HepG2 (cell line): ENCODE measurements around the gene JPH3. TPM values are rescaled to one million over a fixed set of nuclear protein-coding genes. Genes with fewer than 3 reads are reported as not detected.
A peak's percentile ranks its signal among the peaks of the same experiment; 100 is the strongest.

Source experiments
- ATAC-seq: fragments of 200-7000 bp; cut with Tn5 transposase; 3 replicates; pipeline ENCODE4 v1.9.1; 2020; ENCODE audit warnings: mild to moderate bottlenecking, moderate library complexity
- BruUV-seq: library from RNA; stranded (reverse); fragments of 400-500 nt; replicated peaks from 2 replicates; lab custom pipeline; 2021; lab: Mats Ljungman, UMichigan
- CTCF ChIA-PET: fragments of 300-600 bp; formaldehyde crosslinking; extraction: SDS; loops from one replicate; lab custom pipeline; 2021; ENCODE audit warnings: low total read pairs, inconsistent platforms, low intra/inter-chr PET ratio; lab: Yijun Ruan, JAX
- POLR2A ChIA-PET: fragments of 350-600 bp; sonication (Branson Sonifier 250); formaldehyde crosslinking; loops from one replicate; lab custom pipeline; 2020; ENCODE audit warnings: antibody characterized with exemption, inconsistent platforms; lab: Yijun Ruan, JAX
- DNase-seq: peaks from one replicate; pipeline ENCODE4 v3.0.0-alpha.2; 2015; ENCODE audit warnings: low spot score
- FAIRE-seq: peaks from 3 replicates; lab custom pipeline; 2011; peaks lifted over from hg19 to GRCh38; lab: Jason Lieb, UNC
- H2AFZ ChIP-seq: one replicate; pipeline ENCODE4 v1.6.1; 2011; ENCODE audit warnings: low read length, inconsistent platforms
- H3K27ac ChIP-seq: fragments of 300-600 bp; 3 replicates; pipeline ENCODE4 v1.8.0; 2011; ENCODE audit warnings: mixed run types, mild to moderate bottlenecking, mixed read lengths, low read length, inconsistent platforms; ENCODE audit not compliant: insufficient read depth; ENCODE audit errors: extremely low read length
- H3K27me3 ChIP-seq, 2 experiments: fragments of 200-600 bp in 1 of 2; 2 replicates in 1 of 2; 3 replicates in 1 of 2; pipeline versions ENCODE4 v1.6.0 to v1.8.0; 2011; ENCODE audit warnings: low read length in 2 of 2, mild to moderate bottlenecking in 2 of 2, moderate library complexity in 2 of 2, inconsistent platforms in 1 of 2; ENCODE audit not compliant: insufficient read depth in 2 of 2, control insufficient read depth in 1 of 2
- H3K36me3 ChIP-seq, 2 experiments: fragments of 200-600 bp in 1 of 2; replicated peaks in 1 of 2; 2 replicates in 1 of 2; 3 replicates in 1 of 2; pipeline versions ENCODE4 v1.5.1 to v1.8.0; 2011; ENCODE audit warnings: low read length in 2 of 2, inconsistent platforms in 1 of 2; ENCODE audit not compliant: insufficient read depth in 2 of 2, control insufficient read depth in 1 of 2
- H3K4me1 ChIP-seq: 2 replicates; pipeline ENCODE4 v1.5.1; 2012; ENCODE audit warnings: low read length, inconsistent platforms; ENCODE audit not compliant: insufficient read depth
- H3K4me2 ChIP-seq: 2 replicates; pipeline ENCODE4 v1.6.0; 2011; ENCODE audit warnings: low read depth, low read length, inconsistent platforms
- H3K4me3 ChIP-seq, 3 experiments: fragments of 200-600 bp in 1 of 3; sonication (generic), shearing (Covaris generic) in 1 of 3; replicated peaks in 1 of 3; 2 replicates each; pipeline ENCODE4 v1.5.1; 2011 to 2016; ENCODE audit warnings: low read length in 3 of 3, inconsistent platforms in 2 of 3, low read depth in 2 of 3, mild to moderate bottlenecking in 2 of 3, control low read depth in 1 of 3, mixed read lengths in 1 of 3; ENCODE audit not compliant: insufficient read depth in 1 of 3
- H3K79me2 ChIP-seq: one replicate; pipeline ENCODE4 v1.6.1; 2011; ENCODE audit warnings: low read length, inconsistent platforms; ENCODE audit not compliant: insufficient read depth
- H3K9ac ChIP-seq: 2 replicates; pipeline ENCODE4 v1.6.0; 2011; ENCODE audit warnings: mild to moderate bottlenecking, low read depth, low read length, inconsistent platforms; ENCODE audit not compliant: insufficient read depth
- H3K9me3 ChIP-seq: 2 replicates; pipeline ENCODE4 v1.5.1; 2012; ENCODE audit warnings: mild to moderate bottlenecking, low read length
- H4K20me1 ChIP-seq: 2 replicates; pipeline ENCODE4 v1.6.0; 2011; ENCODE audit warnings: inconsistent platforms, mild to moderate bottlenecking, low read length, moderate library complexity; ENCODE audit not compliant: insufficient read depth
- E2F2 ChIP-seq: sonication (generic); formaldehyde crosslinking; IDR thresholded peaks from 2 replicates; pipeline ENCODE4 v1.4.0; 2020; ENCODE audit warnings: missing genetic modification reagents, borderline replicate concordance
- EZH2 ChIP-seq: conservative IDR thresholded peaks from 2 replicates; pipeline ENCODE4 v1.6.1; 2012; ENCODE audit warnings: mild to moderate bottlenecking, low read depth, low read length, moderate library complexity
- KDM1A ChIP-seq: IDR thresholded peaks from 2 replicates; pipeline ENCODE4 v1.6.1; 2016; ENCODE audit warnings: missing compliant biosample characterization
- MTF1 ChIP-seq: sonication (generic); formaldehyde crosslinking; IDR thresholded peaks from 2 replicates; pipeline ENCODE4 v1.5.0; 2020; ENCODE audit warnings: missing genetic modification reagents
- PHF21A ChIP-seq: sonication (generic); formaldehyde crosslinking; IDR thresholded peaks from 2 replicates; pipeline ENCODE4 v1.5.0; 2020; ENCODE audit warnings: mild to moderate bottlenecking, missing genetic modification reagents
- POLR2AphosphoS2 ChIP-seq: IDR thresholded peaks from 2 replicates; pipeline ENCODE4 v1.6.1; 2011; ENCODE audit warnings: low read depth, low read length, improper control_type of control experiment
- RNF2 ChIP-seq: fragments of 450-650 bp; conservative IDR thresholded peaks from 2 replicates; pipeline ENCODE4 v1.6.1; 2016; ENCODE audit warnings: low read depth
- SRY ChIP-seq: sonication (generic); formaldehyde crosslinking; IDR thresholded peaks from 2 replicates; pipeline ENCODE4 v1.8.0; 2022; ENCODE audit warnings: mild to moderate bottlenecking, missing genetic modification reagents
- U2AF2 ChIP-seq: fragments of 200-400 bp; formaldehyde crosslinking; IDR thresholded peaks from 2 replicates; pipeline ENCODE4 v1.6.1; 2017; ENCODE audit warnings: low read depth, mild to moderate bottlenecking, low read length
- ZBTB34 ChIP-seq: sonication (generic); formaldehyde crosslinking; IDR thresholded peaks from 2 replicates; pipeline ENCODE4 v1.8.0; 2022; ENCODE audit warnings: mild to moderate bottlenecking, missing genetic modification reagents
- ZFP90 ChIP-seq: sonication (generic); formaldehyde crosslinking; IDR thresholded peaks from 2 replicates; pipeline ENCODE4 v1.8.0; 2022; ENCODE audit warnings: missing genetic modification reagents, mild to moderate bottlenecking, inconsistent platforms, borderline replicate concordance
- ZNF10 ChIP-seq: sonication (generic); formaldehyde crosslinking; IDR thresholded peaks from 2 replicates; pipeline ENCODE4 v1.4.0; 2020; ENCODE audit warnings: mild to moderate bottlenecking, low read depth, missing genetic modification reagents, borderline replicate concordance
- ZNF20 ChIP-seq: sonication (generic); formaldehyde crosslinking; IDR thresholded peaks from 2 replicates; pipeline ENCODE4 v1.4.0; 2020; ENCODE audit warnings: mild to moderate bottlenecking, moderate library complexity, missing genetic modification reagents
- ZNF317 ChIP-seq: sonication (generic); formaldehyde crosslinking; IDR thresholded peaks from 2 replicates; pipeline ENCODE4 v1.5.0; 2020; ENCODE audit warnings: mild to moderate bottlenecking, missing genetic modification reagents
- ZNF576 ChIP-seq: sonication (generic); formaldehyde crosslinking; IDR thresholded peaks from 2 replicates; pipeline ENCODE4 v1.4.0; 2020; ENCODE audit warnings: mild to moderate bottlenecking, missing genetic modification reagents
- ZNF615 ChIP-seq: sonication (generic); formaldehyde crosslinking; IDR thresholded peaks from 2 replicates; pipeline ENCODE4 v1.5.0; 2020; ENCODE audit warnings: mild to moderate bottlenecking, missing genetic modification reagents, borderline replicate concordance
- ZNF691 ChIP-seq: sonication (generic); formaldehyde crosslinking; IDR thresholded peaks from 2 replicates; pipeline ENCODE4 v1.4.0; 2020; ENCODE audit warnings: missing genetic modification reagents, low read depth, mild to moderate bottlenecking, borderline replicate concordance
- ZNF777 ChIP-seq: sonication (generic); formaldehyde crosslinking; IDR thresholded peaks from 2 replicates; pipeline ENCODE4 v1.4.0; 2020; ENCODE audit warnings: missing genetic modification reagents
- ZXDC ChIP-seq: sonication (generic); formaldehyde crosslinking; IDR thresholded peaks from 2 replicates; pipeline ENCODE4 v1.5.0; 2020; ENCODE audit warnings: mild to moderate bottlenecking, missing genetic modification reagents
- WGBS: methylation state at CpG from one replicate; pipeline ENCODE4 v1.1.6; 2017; ENCODE audit warnings: low lambda C conversion rate; 5-methylcytosine and 5-hydroxymethylcytosine counted together
- in situ Hi-C: cut with HindIII; loops from 2 replicates; pipeline ENCODE4 v1.10.0; 2017; ENCODE audit warnings: low pct_unique_long_range_greater_than_20kb; ENCODE audit not compliant: extremely low pct_ligation_motif_present
- intact Hi-C: fragments of 100-400 bp; cut with micrococcal nuclease; formaldehyde crosslinking; loops from one replicate; pipeline ENCODE4 v1.10.0; 2022; ENCODE audit not compliant: unreplicated experiment
- polyA plus RNA-seq, 8 experiments: library from polyadenylated mRNA; depleted of rRNA in 3 of 8; stranded (reverse) in 7 of 8; unstranded in 1 of 8; fragments of >200 nt; fragmentation: Illumina TruSeq in 4 of 8; extraction: Trizol in 4 of 8; gene quantifications; 2 replicates each; pipeline versions ENCODE4 v1.2.1 to v1.2.3, GENCODE V29; 2011 to 2016; ENCODE audit warnings: low read depth in 4 of 8, missing spikeins in 1 of 8, mixed read lengths in 1 of 8; ENCODE audit not compliant: insufficient read depth in 1 of 8
- total RNA-seq, 5 experiments: library from RNA; depleted of rRNA; stranded (reverse); fragments of >200 nt; fragmentation: Illumina TruSeq; extraction: Trizol; gene quantifications; 2 replicates each; pipeline ENCODE4 v1.2.3, GENCODE V29; 2016; ENCODE audit warnings: low read depth in 1 of 5

Gene JPH3
- total and polyA plus RNA-seq, 2 of the 13 experiments (the other 11 are each of a cell fraction or from before 2014, with no cell fraction given): not detected

- TF ChIP-seq ZNF691: no peak
- no peak for TF ChIP-seq E2F2 (CRISPR knock-in tag)
- no peak for TF ChIP-seq ZBTB34 (CRISPR knock-in tag)
- TF ChIP-seq RNF2: no peak
- TF ChIP-seq POLR2AphosphoS2: no peak
- no peak for TF ChIP-seq U2AF2
- TF ChIP-seq PHF21A (CRISPR knock-in tag): no peak
- TF ChIP-seq ZNF20 (CRISPR knock-in tag): no peak
- no peak for TF ChIP-seq SRY (CRISPR knock-in tag)
- TF ChIP-seq ZNF10 (CRISPR knock-in tag): no peak
Observed at GRCh38 chr16:87613961-87614360, 11.7 kb downstream of the JPH3 start (continued).

- no peaks in the 10 kb centered on the region for H3K79me2 ChIP-seq
- no peak overlapping the region for H3K9ac ChIP-seq
- H3K27me3 ChIP-seq: peaks cover 25 to 79% of the 10 kb centered on the region in 2 experiments
- DNase-seq: no peak
- H3K9me3 ChIP-seq: no peaks in the 10 kb centered on the region
- no peak overlapping the region for H3K4me3 ChIP-seq
- H3K4me1 ChIP-seq: no peaks in the 10 kb centered on the region
- no peak overlapping the region for H2AFZ ChIP-seq
- H3K36me3 ChIP-seq: no peaks in the 10 kb centered on the region
- no peak overlapping the region for H3K27ac ChIP-seq
- H4K20me1 ChIP-seq: peaks cover 7% of the 10 kb centered on the region; the same call in 1 of the 2 replicates
- ChIA-PET POLR2A (no interaction called here), CTCF (no interaction called here)
- peak; percentile 25; the same call in 2 of the 3 replicates for ATAC-seq
- FAIRE-seq: no peak
- WGBS: 11% methylated on average over 19 of the region's 19 CpGs
- in situ Hi-C loops (no loop called here), intact Hi-C loops (no loop called here)
- BruUV-seq: no TSS peak
- no peak overlapping the region for H3K4me2 ChIP-seq
- TF ChIP-seq KDM1A (CRISPR knock-in tag): no peak
- no peak for TF ChIP-seq ZFP90 (CRISPR knock-in tag)
- no peak for TF ChIP-seq EZH2
- no peak for TF ChIP-seq ZNF576 (CRISPR knock-in tag)
- no peak for TF ChIP-seq ZNF777 (CRISPR knock-in tag)
- no peak for TF ChIP-seq RNF2
- TF ChIP-seq ZNF317 (CRISPR knock-in tag): no peak
- no peak for TF ChIP-seq MTF1 (CRISPR knock-in tag)
- TF ChIP-seq ZXDC: no peak
- no peak for TF ChIP-seq ZNF615
Observed at GRCh38 chr16:87615621-87616041, 13.3 kb downstream of the JPH3 start.
